GM21529 (cell line): ENCODE results near the gene EDEM2.
"Not testable (repeated sequence)": the region's sequence is repeated elsewhere in the genome, so short reads cannot be mapped to it uniquely, and the experiment has no call there.

Experiments used
- ATAC-seq: cut with Tn5 transposase; IDR thresholded peaks from one replicate; pipeline ENCODE4 v1.9.1; 2021; ENCODE audit not compliant: unreplicated experiment

The EDEM2 gene

GRCh38 chr20:35088231-35089145 lies 58.6 kb downstream of the EDEM2 start:
- ATAC-seq, result no peak

DNA sequence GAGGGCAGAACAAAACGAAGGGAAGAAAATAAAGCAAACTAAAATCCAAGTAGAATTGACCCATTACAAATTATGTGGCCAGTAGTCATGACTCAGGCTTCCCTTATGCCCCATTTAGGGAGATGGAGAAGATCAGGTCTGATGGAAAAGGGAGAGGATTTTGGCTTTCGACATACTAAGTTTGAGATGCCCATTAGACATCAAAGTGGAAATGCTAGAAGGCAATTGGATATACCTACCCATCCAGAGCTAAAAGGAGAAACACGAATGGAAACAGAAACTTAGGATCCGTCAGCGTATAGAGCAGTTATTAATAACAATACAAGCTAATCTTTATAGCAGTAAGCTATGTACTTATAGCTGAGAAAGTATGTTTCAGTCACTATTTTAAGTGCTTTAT lies 59.3 kb downstream of the EDEM2 start:
- no peak for ATAC-seq

DNA sequence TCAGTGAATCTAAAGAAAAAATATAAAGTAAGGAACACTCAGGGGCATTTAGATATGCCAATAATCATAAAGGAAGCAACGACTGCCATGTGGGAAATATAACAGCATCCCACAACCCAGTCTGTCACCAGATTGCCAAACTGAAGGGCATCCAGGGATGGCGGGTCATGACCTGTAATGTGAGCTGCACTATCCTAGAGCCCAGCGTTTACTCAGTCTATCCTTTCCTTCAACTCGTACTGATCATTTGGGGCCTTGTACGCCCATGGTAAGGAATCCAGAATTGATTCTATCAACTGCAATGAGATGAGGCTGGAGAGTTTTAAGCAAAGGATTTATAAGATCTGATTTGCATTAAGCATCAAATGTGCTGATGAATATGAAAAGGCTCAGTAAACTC lies 59.8 kb downstream of the EDEM2 start:
- no peak for ATAC-seq

DNA sequence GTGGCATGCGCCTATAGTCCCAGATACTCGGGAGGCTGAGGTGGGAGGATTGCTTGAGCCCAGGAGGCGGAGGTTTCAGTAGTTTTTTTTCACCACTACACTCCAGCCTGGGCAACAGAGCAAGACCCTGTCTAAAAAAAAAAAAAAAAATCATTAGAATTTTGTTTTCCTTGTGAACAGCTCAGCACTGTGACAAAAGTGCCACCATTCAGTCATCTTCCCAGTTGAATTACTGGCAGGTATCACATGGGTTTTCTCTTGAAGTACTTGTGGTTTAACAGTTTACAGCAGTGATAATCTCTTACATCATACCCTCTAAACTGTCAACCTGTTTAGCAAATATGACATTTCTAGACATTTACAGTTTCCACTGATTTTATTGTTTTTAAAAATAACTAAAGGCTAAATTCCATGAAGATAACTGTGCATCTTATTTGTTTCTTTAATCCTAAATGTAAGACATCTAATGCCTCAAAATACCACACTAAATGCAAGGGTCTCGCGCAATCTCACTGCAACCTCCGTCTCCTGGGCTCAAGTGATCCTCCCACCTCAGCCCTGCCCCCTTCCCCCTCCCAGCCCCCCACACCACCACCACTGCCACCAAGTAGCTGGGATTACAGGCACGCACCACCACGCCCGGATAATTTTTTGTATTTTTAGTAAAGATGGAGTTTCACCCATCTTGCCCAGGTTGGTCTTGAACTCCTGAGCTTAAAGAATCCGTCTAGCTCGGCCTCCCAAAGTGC lies 61.5 kb downstream of the EDEM2 start:
- ATAC-seq, result no peak

DNA sequence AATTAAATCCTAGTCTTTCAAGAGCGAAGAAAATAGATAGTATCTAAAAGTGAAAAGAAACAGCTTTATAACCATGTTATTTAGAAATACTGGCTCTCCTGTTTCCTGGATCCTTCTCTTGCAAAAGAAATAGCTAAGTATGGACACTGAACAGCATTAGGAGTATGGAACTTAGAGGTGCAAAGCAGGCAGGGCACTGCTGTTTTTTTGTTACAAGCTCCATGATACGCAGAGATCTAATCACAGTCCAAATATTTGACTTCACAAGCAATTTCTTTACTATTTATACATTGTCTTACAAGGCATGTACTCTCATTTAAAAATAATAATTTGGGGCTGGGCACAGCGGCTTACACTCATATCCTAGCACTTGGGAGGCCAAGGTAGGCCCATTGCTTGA lies 62.1 kb downstream of the EDEM2 start:
- no peak for ATAC-seq

- ATAC-seq, result not testable (repeated sequence)
These were observed 66.8 kb downstream of the EDEM2 start for GRCh38 chr20:35080348-35080642.

- no peak for ATAC-seq
These were observed 67.4 kb downstream of the EDEM2 start for GRCh38 chr20:35079472-35080347.

GRCh38 chr20:35077872-35078271 lies 69.3 kb downstream of the EDEM2 start:
- no peak for ATAC-seq

DNA sequence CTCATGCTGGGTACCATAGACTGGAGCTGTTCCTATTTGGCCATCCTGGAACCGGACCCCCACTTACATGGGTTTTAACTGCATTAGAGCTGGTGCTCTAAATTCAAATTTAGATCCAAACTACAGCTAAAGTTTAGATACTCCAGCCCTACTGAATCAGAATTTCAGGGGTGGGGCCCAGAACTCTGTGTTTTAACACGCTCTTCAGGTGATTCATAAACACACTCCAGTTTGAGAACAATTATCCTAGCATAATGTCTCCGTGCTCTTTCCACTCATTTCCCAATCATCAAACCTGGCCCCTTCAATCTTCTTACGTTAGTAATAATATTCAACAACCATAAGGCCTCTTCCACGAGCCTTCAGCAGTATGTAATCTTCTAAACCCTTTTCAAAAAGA lies 69.8 kb downstream of the EDEM2 start:
- no peak for ATAC-seq

GRCh38 chr20:35071436-35072153 lies 75.5 kb downstream of the EDEM2 start:
- not testable (repeated sequence) for ATAC-seq

DNA sequence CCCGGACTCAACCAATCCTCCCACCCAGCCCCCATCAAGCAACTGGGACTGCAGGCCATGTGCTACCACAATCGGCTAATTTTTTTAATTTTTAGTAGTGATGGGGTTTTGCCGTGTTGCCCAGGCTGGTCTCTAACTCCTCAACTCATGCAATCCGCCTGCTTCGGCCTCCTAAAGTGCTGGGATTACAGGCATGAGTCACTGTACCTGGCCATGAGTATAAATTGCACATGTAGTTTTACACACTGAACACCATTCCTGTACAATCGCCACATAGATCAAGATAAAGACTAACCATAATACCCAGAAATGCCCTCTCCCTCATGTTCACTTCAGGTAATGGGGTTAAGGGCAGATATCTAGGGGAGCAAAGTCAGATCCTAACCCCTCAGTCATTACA lies 80.9 kb downstream of the EDEM2 start:
- no peak for ATAC-seq
